ENCODE data around the gene SPATA33. TPM values are rescaled to one million over a fixed set of nuclear protein-coding genes. Genes with fewer than 3 reads are reported as not detected.

Gene SPATA33
- total and polyA plus RNA-seq, 2 donors (not counting 1 experiment from before 2014, with no cell fraction given), result 3.6 to 15.0 TPM

DNA sequence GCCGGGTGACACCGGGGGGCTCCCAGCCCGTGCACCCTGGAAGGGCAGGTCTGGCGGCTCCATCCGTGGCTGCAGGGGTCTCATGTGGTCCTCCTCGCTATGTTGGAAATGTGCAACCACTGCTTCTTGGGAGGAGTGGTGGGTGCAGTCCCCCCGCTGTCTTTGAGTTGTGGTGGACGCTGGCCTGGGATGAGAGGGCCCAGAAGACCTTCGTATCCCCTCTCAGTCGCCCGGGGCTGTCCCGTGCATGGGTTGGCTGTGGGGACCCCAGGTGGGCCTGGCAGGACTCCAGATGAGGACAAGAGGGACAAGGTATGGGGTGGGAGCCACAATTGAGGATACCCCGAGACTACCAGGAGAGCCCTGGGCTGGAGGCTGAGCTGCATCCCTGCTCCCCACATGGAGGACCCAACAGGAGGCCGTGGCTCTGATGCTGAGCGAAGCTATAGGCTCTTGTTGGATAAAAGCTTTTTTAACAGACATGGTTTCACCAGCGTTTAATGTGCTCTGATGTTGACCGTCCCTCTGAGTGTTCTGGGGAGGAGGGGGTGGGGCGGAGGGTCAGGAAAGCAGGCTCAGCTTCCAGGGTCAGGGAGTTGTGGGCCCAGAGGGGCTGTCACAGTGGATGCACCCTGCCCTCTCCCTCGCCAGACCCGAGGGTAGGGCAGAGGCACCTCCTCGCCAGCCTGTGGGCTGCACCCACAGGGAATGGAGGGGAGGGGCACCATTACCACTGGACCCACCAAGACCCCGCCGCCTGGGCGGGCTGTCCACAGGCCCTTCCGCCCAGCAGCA is 38.4 kb downstream of the SPATA33 start:
- Mint-ChIP-seq H3K27ac (no peak overlapping the region), H3K27me3 (no peaks in the 10 kb centered on the region), H3K9me3 (ENCODE audit: insufficient read depth) (no peaks in the 10 kb centered on the region), H3K4me3 (no peak overlapping the region), H3K4me1 (peaks cover 15% of the 10 kb centered on the region)
- Histone ChIP-seq H3K4me3 (ENCODE audit: control extremely low read depth in 1 of 5, extremely low read depth in 1 of 5, insufficient read depth in 1 of 5, low read depth in 2 of 5, low read length in 4 of 5) (no peak overlapping the region), H3K79me2 (ENCODE audit: control insufficient read depth, insufficient read depth, low read length) (peaks cover 9% of the 10 kb centered on the region), H3K36me3 (replicated peaks in 1 of 2; ENCODE audit: control extremely low read depth in 1 of 2, control insufficient read depth in 1 of 2, extremely low read depth in 1 of 2, insufficient read depth in 2 of 2, low read length in 1 of 2) (peaks cover 0 to 31% of the 10 kb centered on the region in 2 experiments), H3K9me3 (ENCODE audit: control extremely low read depth in 1 of 3, control insufficient read depth in 2 of 3, insufficient read depth in 1 of 3, low read length in 2 of 3) (no peaks in the 10 kb centered on the region), H4K20me1 (ENCODE audit: control insufficient read depth, insufficient read depth, low read length, poor library complexity, severe bottlenecking) (peaks cover 51% of the 10 kb centered on the region), H3K4me1 (ENCODE audit: control insufficient read depth in 2 of 2, insufficient read depth in 2 of 2, low read length in 2 of 2) (peaks cover 17 to 29% of the 10 kb centered on the region in 2 donors), H3K9ac (ENCODE audit: low read length) (no peak overlapping the region), H2AFZ (ENCODE audit: insufficient read depth, low read depth, low read length, poor library complexity, severe bottlenecking) (no peak overlapping the region), H3K4me2 (replicated peaks; ENCODE audit: low read depth, low read length, poor library complexity, severe bottlenecking) (peak overlapping the region; percentile 30), H3K27me3 (replicated peaks in 1 of 4; ENCODE audit: control extremely low read depth in 1 of 4, control insufficient read depth in 3 of 4, insufficient read depth in 4 of 4, low read length in 3 of 4) (no peaks in the 10 kb centered on the region), H3K27ac (ENCODE audit: low read length in 2 of 2) (no peak overlapping the region)
- intact Hi-C loops (cut with micrococcal nuclease), result no loop called here
- CTCF ChIA-PET, result no interaction called here
- POLR2A ChIA-PET, result interaction anchor here (0.7 to 1.1 kb wide), 2 partner anchors 9 to 108 kb away, joined by 3 to 6 read pairs; partner anchors contain the start of gene CDK10
- WGBS (ENCODE audit: insufficient coverage), result 80% methylated on average over 21 of the region's 25 CpGs
- peak; percentile 24 for DNase-seq
- no peak for ATAC-seq (ENCODE audit: low read depth)
- no peak for TF ChIP-seq EZH2 (IDR thresholded peaks at IDR 0.05; ENCODE audit: borderline replicate concordance, insufficient read depth, low read depth, low read length, poor library complexity, severe bottlenecking)
- TF ChIP-seq CTCF (IDR thresholded peaks at IDR 0.05), result no peak

- H3K4me3 Mint-ChIP-seq, result no peak overlapping the region
- ATAC-seq (ENCODE audit: low read depth) (no peak), DNase-seq (peak; percentile 51)
- no peak overlapping the region for H3K27ac Mint-ChIP-seq
- ChIA-PET POLR2A (interaction anchor here (1.1 kb wide), 1 partner anchor 10 kb away, joined by 3 read pairs; the partner anchor contains the start of gene CDK10), CTCF (interaction anchor here (3.8 kb wide), 1 partner anchor 96 kb away, joined by 36 read pairs; no protein-coding TSS in a partner anchor)
- 38% methylated on average over 17 of the region's 18 CpGs for WGBS (ENCODE audit: insufficient coverage)
- Histone ChIP-seq H2AFZ (ENCODE audit: insufficient read depth, low read depth, low read length, poor library complexity, severe bottlenecking) (no peak overlapping the region), H3K36me3 (replicated peaks in 1 of 2; ENCODE audit: control extremely low read depth in 1 of 2, control insufficient read depth in 1 of 2, extremely low read depth in 1 of 2, insufficient read depth in 2 of 2, low read length in 1 of 2) (peaks cover 0 to 25% of the 10 kb centered on the region in 2 experiments), H3K4me1 (ENCODE audit: control insufficient read depth in 2 of 2, insufficient read depth in 2 of 2, low read length in 2 of 2) (peaks cover 17 to 29% of the 10 kb centered on the region in 2 donors), H3K4me2 (replicated peaks; ENCODE audit: low read depth, low read length, poor library complexity, severe bottlenecking) (peak overlapping the region; percentile 30), H3K27me3 (replicated peaks in 1 of 4; ENCODE audit: control extremely low read depth in 1 of 4, control insufficient read depth in 3 of 4, insufficient read depth in 4 of 4, low read length in 3 of 4) (no peaks in the 10 kb centered on the region), H3K4me3 (ENCODE audit: control extremely low read depth in 1 of 5, extremely low read depth in 1 of 5, insufficient read depth in 1 of 5, low read depth in 2 of 5, low read length in 4 of 5) (no peak overlapping the region), H3K27ac (ENCODE audit: low read length in 2 of 2) (no peak overlapping the region), H3K9ac (ENCODE audit: low read length) (no peak overlapping the region), H4K20me1 (ENCODE audit: control insufficient read depth, insufficient read depth, low read length, poor library complexity, severe bottlenecking) (peaks cover 51% of the 10 kb centered on the region), H3K79me2 (ENCODE audit: control insufficient read depth, insufficient read depth, low read length) (peaks cover 9% of the 10 kb centered on the region), H3K9me3 (ENCODE audit: control extremely low read depth in 1 of 3, control insufficient read depth in 2 of 3, insufficient read depth in 1 of 3, low read length in 2 of 3) (no peaks in the 10 kb centered on the region)
- no peaks in the 10 kb centered on the region for H3K27me3 Mint-ChIP-seq
- no peaks in the 10 kb centered on the region for H3K9me3 Mint-ChIP-seq (ENCODE audit: insufficient read depth)
- H3K4me1 Mint-ChIP-seq, result peaks cover 15% of the 10 kb centered on the region
- intact Hi-C loops (cut with micrococcal nuclease), result no loop called here
- TF ChIP-seq EZH2 (IDR thresholded peaks at IDR 0.05; ENCODE audit: borderline replicate concordance, insufficient read depth, low read depth, low read length, poor library complexity, severe bottlenecking) (no peak), CTCF (IDR thresholded peaks at IDR 0.05) (no peak)
Observed at GRCh38 chr16:89696670-89697128, 39.1 kb downstream of the SPATA33 start.

Data from B cell (primary cell).